NCI-H2196 treated with DMSO at 0.1 percent for 48 hours (cell line): ENCODE results near the gene PIRT.

Experiments
- DNase-seq: peaks from one replicate; lab custom pipeline; 2025; ENCODE audit not compliant: unreplicated experiment; lab: John Stamatoyannopoulos, UW

The PIRT gene

GRCh38 chr17:10821770-10822169 is 16.1 kb downstream of the PIRT start:
- no peak for DNase-seq

GRCh38 chr17:10821054-10821453 is 16.8 kb downstream of the PIRT start:
- DNase-seq: no peak

- DNase-seq: no peak
Measured at GRCh38 chr17:10815319-10815718, 22.6 kb downstream of the PIRT start.

- DNase-seq: no peak
Measured at GRCh38 chr17:10814075-10814474, 23.8 kb downstream of the PIRT start.

- no peak for DNase-seq
Measured at GRCh38 chr17:10812674-10813073, 25.2 kb downstream of the PIRT start.

GRCh38 chr17:10809605-10810004 is 28.3 kb downstream of the PIRT start:
- no peak for DNase-seq

GRCh38 chr17:10807704-10808128 is 30.2 kb downstream of the PIRT start:
- DNase-seq: no peak

GRCh38 chr17:10806545-10807262 is 31.2 kb downstream of the PIRT start:
- no peak for DNase-seq

GRCh38 chr17:10805911-10806310 is 32.0 kb downstream of the PIRT start:
- DNase-seq: no peak

DNA sequence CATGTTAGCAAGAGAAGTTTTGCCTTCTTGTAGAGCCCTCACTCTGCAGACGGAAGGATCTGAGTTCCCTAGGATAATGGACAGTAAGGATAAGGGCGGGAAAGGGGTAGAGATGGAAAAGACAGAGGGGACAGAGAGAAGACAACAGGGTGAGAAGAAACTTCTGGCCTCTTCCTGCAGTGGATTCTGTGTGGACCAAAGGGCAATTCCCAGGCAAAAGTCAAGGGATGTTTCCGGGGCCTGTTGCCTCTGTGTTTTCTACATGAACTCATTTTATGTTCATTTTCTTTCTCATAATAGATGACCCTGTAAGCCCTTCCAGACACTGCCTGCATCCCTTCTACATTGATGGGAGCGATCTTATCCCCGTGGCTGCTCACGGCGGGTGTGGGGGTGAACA is 33.3 kb downstream of the PIRT start:
- DNase-seq: no peak

DNA sequence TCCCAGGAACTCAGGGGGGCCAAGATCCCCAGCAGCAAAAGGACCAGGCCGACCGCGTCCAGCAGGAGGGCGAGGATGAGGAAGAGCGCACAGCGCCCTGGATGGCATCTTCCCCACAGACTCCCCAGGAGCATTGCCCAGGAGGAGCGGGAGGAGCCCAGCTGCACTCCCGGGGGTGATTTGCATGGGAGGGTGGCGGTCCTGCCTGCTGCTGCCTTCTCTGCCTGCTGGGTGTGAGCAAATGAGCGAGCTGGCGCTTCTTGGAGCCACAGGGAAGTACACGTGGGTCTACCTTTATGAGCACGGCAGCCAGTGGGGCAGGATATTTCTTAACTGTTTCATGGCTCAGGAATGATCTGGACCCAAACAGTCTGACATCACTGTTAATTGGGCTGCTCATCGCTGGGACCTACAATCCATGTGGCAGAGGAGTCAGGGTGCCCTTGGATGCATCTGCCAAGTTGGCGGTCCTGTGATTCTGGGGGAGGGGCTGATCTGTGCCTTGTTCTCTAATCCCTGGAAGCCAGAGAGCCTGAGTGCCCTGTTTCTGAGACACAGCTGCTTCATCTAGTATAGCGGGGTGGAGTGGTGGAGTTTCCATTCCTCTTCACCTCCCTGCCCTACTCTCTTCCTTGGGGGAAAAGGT is 33.9 kb downstream of the PIRT start, which contains the start of gene TMEM238L:
TMEM238L (minus strand) TSS at position 270 of the 646 bp plus-strand sequence; CDS start at position 134, 136 bp downstream.
- DNase-seq: no peak

DNA sequence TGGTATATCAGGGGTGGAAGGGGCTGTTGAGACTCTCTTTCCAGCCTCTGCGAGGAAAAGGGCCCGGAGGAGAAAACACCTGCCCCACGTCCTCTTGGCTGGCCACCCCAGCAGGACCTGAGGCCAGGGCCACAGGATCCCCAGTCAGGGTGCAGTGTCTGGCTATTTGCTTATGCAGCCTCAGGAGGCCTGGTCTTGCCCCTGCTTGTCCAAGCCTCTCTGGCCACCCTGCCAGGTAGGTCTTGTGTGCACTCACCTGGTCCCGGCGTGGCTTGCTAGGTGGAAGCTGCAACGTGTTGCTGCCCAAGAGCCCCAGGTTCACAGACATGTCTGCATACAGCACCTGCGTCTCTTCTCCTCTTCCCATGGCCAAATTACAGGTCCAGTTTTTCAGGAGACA is 34.5 kb downstream of the PIRT start:
- DNase-seq: no peak

GRCh38 chr17:10802496-10803284 is 35.2 kb downstream of the PIRT start:
- DNase-seq: no peak

GRCh38 chr17:10799407-10799806 is 38.5 kb downstream of the PIRT start:
- DNase-seq: no peak

- DNase-seq: no peak
Measured at GRCh38 chr17:10798910-10799309, 39.0 kb downstream of the PIRT start.

DNA sequence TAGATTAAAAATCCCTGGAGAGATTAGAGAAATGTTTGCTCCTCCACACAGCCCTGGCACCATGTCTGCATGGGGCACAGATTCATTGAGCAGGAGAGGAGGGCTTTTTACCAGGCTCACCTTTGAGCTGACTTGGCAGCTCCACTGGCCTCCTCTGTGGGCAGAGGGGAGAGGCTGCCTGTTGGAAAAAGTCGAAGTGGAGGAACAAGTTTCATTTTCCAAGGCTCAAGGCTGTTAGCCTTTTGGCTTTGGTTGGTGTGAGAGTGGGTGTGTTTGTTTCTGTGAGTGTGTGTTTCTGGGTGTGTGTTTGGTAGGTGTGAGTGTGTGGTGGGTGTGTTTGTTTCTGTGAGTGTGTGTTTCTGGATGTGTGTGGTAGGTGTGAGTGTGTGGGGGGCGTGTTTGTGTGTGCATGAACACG is 39.5 kb downstream of the PIRT start:
- DNase-seq: no peak

DNA sequence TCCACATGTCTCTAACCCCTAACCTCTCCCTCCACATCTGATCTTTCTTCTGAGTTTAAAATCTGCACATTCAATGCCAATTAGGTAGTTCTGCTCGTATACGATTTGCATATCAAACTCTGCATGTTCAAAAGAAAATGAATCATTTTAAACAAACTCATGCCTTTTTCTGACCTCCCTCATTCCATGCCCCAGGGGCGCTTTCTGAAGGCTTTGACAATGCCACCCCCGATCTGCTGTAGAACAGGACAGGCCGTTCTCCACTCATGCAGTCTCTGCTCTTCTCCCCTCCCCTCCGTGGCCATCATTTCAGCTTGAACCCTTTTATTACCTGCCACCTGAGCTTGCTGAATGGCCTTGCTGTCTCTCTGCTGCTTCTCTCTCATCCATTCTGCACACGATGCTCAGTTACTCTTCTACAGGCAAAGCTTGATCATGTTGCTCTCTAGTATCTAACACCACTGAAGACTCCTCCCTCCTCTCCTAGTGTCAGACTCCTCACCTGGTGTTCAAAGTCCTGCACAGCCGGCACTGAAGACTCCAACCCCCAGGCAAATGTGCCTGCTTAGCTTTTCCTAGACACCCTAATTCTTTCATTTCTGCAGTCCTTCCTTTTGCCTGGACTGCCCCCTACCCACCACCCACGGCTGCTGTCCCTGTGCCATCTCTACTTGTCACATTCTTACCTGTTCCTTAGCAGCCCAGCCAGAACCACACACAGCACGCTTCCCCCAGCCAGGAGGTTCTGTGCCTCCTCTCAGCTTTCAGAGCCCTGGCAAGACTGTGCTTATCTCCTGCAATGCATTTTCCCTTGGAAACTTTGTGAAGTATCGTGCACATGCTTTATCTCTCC is 40.2 kb downstream of the PIRT start:
- no peak for DNase-seq

DNA sequence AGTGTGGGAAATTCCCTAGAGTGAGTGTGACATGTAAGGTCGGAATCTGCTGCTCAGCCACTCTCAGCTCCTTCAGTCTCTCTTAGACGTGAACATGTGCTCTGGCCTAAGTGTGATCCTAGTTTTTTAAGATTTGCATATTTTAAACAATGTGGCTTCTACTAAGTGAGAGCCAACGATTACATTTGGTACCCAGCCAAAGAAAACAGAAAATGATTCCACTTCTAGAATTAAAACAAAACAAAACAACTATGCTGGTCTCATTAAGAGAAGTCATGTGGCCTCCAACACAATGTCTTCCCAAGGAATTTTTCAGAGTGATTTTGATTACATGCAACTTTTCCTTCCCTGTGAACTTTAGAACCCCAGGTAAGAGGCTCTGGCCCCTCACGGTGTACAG is 44.1 kb downstream of the PIRT start:
- no peak for DNase-seq

- no peak for DNase-seq
Measured at GRCh38 chr17:10793256-10793655, 44.6 kb downstream of the PIRT start.

DNA sequence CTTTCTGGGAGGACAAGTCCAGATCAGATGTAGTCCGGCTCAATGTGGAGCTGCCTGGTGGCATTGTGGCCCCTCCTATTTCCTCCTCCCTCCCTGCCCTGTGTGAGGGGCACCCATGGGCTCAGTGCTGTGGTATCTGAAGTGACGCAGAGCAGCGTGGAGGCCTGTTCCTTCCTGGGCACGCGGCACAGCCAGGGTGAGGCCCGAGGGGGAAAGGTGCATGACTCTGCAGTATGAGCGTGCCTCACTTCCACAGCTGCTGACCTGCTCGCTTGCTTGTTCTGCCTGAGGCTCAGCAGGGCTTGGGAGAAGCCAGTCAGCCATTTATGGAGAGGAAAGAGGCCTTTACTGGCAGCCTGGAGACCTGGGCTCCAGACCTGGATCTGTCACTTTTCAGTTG is 45.7 kb downstream of the PIRT start:
- DNase-seq: no peak
